ENCODE results near the gene DCTN3. TPM values are rescaled to one million over a fixed set of nuclear protein-coding genes. Genes with fewer than 3 reads are reported as not detected.

The DCTN3 gene
- total and polyA plus RNA-seq, 10 of the 15 experiments (the other 5 are each of a cell fraction or from before 2014, with no cell fraction given), result 19.0 to 120 (median 71.8) TPM

- no peak for TF ChIP-seq BCL3 (IDR thresholded peaks at IDR 0.05; ENCODE audit: borderline replicate concordance, insufficient read depth, low read depth, low read length, poor library complexity, severe bottlenecking)
- TF ChIP-seq ESRRA (IDR thresholded peaks at IDR 0.05; ENCODE audit: low read length), result no peak
- no peak for TF ChIP-seq CEBPZ (IDR thresholded peaks at IDR 0.05; ENCODE audit: low read depth, low read length)
- no peak for TF ChIP-seq NFYA (IDR thresholded peaks at IDR 0.05; ENCODE audit: borderline replicate concordance, low read depth, low read length)
- TF ChIP-seq NRF1 (conservative IDR thresholded peaks at IDR 0.05; ENCODE audit: low read depth, low read length), result no peak
- no peak for TF ChIP-seq NFYB (IDR thresholded peaks at IDR 0.05; ENCODE audit: insufficient read depth, low read depth, low read length)
- TF ChIP-seq ZBED1 (IDR thresholded peaks at IDR 0.05; ENCODE audit: borderline replicate concordance), result no peak
- no peak for TF ChIP-seq MYC (IDR thresholded peaks at IDR 0.05; ENCODE audit: insufficient read depth, insufficient read length, insufficient replicate concordance, low read length, severe bottlenecking)
- no peak for TF ChIP-seq FOXM1 (IDR thresholded peaks at IDR 0.05; ENCODE audit: low read depth, low read length)
- TF ChIP-seq MEF2B (IDR thresholded peaks at IDR 0.05; ENCODE audit: partially characterized antibody, poor library complexity, severe bottlenecking), result peak; percentile 29
- TF ChIP-seq HSF1 (IDR thresholded peaks at IDR 0.05; ENCODE audit: low read depth, low read length), result no peak
- no peak for TF ChIP-seq RCOR1 (conservative IDR thresholded peaks at IDR 0.05; ENCODE audit: low read depth, low read length)
- peak; percentile 59 for TF ChIP-seq IKZF1 (conservative IDR thresholded peaks at IDR 0.05)
- no peak for TF ChIP-seq CUX1 (IDR thresholded peaks at IDR 0.05; ENCODE audit: insufficient replicate concordance, low read depth, low read length)
These were observed 8.2 kb downstream of the DCTN3 start, which contains the start of gene RPP25L (continued) for GRCh38 chr9:34611811-34612787.

Data from GM12878 (cell line).